NCI-H69 (cell line): ENCODE data around the gene ZMAT5.

Source experiments
- DNase-seq: peaks from one replicate; lab custom pipeline; 2025; lab: John Stamatoyannopoulos, UW

Gene ZMAT5

DNA sequence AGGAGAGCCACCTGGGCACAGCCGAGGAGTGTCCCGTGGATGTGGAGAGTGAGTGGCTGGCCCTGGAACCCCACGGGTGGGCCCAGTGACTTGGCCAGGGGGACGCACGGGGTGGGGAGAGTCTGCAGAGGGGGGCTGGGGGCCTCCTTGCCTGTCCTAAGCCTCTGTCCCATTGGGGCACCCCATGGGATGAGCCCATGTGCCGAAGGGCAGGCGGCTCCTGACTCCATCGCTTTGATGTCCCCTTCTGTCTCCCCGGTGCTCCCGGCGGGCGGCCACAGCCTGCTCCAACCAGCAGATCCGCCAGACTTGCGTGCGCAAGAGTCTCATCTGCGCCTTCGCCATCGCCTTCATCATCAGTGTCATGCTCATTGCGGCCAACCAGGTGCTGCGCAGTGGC is 37.6 kb downstream of the ZMAT5 start:
- no peak for DNase-seq

GRCh38 chr22:29727131-29727523 is 39.7 kb downstream of the ZMAT5 start:
- no peak for DNase-seq

GRCh38 chr22:29726512-29727130 is 40.2 kb downstream of the ZMAT5 start:
- DNase-seq: no peak

GRCh38 chr22:29726106-29726505 is 40.7 kb downstream of the ZMAT5 start:
- no peak for DNase-seq

- no peak for DNase-seq
These were observed 42.0 kb downstream of the ZMAT5 start for GRCh38 chr22:29724843-29725242.

DNA sequence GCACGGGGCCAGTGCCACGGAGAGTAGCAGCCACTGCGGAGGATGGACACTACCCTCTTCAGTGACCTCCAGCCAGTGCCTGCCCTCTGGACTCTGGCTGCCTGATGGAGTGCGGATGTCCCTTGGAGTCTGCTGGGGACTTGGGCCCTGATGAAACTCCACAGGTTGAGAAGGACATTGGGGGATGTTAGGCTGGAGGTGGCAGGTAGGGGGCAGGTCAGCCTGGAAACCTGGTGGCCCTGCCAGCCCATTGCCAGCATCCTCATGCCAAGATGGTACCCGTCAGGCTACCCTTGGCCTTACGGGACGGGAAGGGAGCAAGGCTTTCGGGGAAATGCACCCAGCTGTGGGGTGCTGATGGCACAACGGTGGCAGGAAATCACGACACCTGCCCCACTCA is 43.0 kb downstream of the ZMAT5 start:
- DNase-seq: no peak

GRCh38 chr22:29722587-29722986 is 44.2 kb downstream of the ZMAT5 start:
- no peak for DNase-seq

DNA sequence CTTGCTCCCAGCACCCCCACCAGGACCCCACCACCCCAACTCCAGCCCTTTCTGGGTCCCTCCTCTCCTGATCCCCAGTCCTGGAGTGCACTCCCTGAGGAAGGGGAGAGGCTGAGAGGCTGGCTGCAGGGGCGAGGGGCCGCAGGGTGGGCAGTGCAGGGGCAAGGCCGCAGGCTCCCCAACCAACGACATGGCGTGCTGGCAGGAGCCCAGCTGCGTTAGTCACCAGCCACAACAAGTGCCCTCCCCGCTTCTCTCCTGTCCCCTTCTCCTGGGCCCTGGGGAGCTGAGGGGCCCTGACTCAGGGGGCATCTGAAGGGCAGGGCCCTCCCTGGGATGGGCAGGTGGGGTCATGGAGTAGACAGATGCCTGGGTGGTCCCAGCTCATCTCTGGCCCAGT is 44.7 kb downstream of the ZMAT5 start:
- no peak for DNase-seq

DNA sequence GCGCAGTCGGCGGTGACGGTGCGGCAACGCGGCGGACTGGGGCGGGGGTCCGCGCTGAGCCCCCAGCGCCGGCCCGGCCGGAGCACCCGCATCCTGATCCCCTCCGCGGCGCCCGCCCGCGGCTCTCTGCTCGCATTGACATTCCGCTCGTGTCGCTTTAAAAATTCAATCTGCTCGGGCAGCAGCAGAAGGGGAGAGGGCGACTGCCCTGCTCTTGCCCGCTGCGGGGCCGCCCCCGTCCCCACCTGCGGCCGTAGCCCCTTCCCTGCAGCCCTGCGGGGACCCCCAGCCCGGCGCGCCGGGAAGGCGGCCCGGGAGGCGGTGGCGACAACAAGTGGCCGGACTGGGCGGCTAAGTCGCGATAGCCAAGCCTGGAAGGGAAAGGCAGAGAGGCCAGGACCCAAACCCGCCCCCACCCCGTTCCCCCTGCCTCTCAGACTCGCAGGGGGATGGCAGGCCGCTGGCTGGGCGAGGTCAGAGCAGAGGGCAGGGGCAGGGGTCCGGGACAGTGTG is 45.9 kb downstream of the ZMAT5 start:
- peak; percentile 59 for DNase-seq

DNA sequence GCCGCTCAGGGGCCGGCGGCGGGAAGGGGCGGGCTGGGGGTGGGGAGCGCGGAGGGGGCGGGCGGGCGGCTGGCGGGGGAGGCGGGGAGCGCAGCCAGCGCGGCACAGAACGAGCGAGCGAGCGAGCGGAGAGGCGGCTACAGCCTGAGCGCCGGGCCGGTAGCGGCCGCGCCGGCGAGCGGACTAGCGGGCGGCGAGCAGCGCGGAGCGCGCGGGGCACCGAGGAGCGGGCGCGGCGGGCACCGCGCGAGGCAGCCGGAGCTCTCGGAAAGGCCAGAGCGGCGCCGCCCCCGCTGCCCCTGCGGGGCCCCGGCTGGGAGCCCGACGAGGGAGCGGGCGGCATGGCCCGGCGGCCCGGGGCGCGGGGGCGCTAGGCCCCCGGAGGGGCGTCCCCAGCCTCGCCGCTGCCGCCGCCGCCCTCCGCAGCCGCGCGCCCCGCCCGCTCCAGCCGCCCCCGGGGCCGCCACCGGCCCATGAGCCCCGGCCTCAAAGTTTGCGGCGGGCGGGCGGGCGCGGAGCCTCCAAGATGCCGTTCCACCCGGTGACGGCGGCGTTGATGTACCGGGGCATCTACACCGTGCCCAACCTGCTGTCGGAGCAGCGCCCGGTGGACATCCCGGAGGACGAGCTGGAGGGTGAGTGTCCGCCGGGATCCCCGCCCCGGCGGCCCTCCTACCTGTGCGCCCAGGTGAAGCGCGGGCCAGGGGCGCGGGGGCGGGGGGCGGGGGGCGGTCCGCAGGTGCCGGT is 46.7 kb downstream of the ZMAT5 start, which contains the start of gene CABP7:
CABP7 (plus strand) TSS at position 105 of the 747 bp plus-strand sequence; CDS start at position 527, 422 bp downstream.
- peak; percentile 74 for DNase-seq

DNA sequence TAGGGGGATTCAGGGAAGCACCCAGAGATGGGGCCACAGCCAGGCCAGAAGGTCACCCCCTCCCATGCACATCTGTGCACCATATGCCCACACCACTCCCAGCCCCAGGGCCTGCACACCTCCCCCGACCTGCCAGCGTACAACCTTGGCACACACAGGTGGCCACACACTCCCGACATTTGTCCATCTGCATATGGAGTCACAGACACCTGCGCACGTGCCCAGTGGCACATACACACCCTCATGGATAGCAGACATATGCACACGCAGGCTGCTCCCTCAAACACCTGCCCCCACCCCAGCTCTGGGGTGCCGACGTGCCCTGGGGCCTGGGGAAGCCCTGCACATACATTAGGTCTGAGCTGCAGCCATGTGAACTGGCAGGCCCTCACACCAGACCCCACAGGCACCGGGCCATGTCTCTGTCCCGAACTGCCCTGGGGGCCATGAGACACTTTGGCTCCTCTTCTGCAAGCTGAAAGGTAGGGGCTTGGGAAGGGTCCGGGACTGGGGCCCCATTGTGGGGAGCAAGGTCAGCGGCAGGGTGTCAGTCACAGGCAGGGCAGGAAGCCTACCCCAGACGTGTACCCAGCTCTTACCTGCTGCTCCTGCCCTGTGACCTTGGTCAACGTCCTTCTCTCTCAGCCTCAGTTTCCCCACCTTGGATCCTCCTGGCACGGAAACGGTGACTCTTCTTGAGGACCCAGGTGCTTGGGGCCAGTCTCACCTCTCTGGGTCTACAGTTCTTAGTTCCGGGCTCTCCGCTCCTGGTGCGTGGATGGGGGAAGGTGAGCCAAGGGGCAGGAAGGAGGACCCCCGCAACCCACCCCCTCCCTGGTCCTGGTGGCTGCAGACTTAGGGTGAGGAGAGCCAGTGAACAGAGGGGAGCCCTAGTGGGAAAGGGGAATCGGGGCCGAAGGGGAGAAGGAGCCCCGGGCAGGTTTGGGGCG is 47.6 kb downstream of the ZMAT5 start:
- DNase-seq: peak; percentile 91

DNA sequence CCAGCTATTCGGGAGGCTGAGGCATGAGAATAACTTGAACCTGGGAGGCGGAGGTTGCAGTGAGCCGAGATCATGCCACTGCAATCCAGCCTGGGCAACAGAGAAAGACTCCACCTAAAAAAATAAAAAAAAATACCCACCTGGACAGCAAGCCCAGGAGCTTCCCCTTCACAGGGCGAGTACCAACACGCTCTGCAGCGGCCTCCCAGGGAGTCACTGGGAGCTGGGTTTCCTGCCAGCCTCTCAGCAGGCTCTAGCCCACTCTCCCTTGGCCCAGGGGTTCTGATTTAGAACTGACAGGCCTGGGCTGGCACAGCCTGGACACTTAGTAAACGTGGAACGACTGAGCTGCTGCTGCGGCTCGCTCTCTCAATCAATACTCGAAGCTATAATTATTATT is 49.0 kb downstream of the ZMAT5 start:
- peak; percentile 96 for DNase-seq

GRCh38 chr22:29716814-29717545 is 49.8 kb downstream of the ZMAT5 start:
- peak; percentile 91 for DNase-seq

DNA sequence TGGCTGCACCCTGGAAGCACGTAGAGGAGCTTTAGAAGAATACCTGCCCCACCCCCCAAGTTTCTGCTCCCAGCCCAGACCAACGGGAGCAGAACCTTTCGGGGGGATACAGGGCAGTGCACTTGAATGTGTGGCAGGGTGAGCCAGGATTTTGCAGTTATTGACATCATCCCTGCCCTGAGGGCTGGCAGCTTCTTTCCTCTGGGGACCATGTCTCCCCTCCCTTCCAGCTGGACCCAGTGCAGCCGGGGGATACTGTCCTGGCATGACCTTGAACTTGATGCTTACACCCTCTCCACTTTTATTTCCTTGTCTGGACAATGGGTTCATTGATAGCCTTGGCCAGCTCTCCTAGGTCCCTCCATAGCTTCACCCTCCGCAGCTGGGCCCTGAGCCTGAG is 51.1 kb downstream of the ZMAT5 start:
- DNase-seq: peak; percentile 84

- DNase-seq: peak; percentile 98
These were observed 51.6 kb downstream of the ZMAT5 start for GRCh38 chr22:29715240-29715639.

- DNase-seq: peak; percentile 95
These were observed 53.6 kb downstream of the ZMAT5 start for GRCh38 chr22:29713156-29713727.

DNA sequence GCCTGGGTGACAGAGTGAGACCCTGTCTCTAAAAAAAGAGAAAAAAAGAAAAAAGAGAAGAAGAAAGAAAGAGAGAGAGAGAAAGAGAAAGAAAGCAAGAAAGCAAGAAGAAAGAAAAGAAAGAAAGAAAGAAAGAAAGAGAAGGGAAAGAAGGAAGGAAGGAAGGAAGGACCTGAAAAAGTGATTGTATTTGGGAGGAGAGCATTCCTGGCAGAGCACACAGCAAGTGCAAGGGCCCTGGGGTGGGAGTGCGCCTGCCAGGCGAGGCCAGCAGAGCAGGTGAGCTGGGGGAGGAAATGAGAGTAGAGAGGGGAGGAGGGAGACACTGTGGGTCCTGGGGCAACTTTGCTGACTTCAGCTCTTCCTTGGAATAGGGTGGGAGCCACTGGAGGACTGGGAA is 54.7 kb downstream of the ZMAT5 start:
- peak; percentile 82 for DNase-seq

- DNase-seq: peak; percentile 94
These were observed 55.7 kb downstream of the ZMAT5 start for GRCh38 chr22:29710922-29711593.

DNA sequence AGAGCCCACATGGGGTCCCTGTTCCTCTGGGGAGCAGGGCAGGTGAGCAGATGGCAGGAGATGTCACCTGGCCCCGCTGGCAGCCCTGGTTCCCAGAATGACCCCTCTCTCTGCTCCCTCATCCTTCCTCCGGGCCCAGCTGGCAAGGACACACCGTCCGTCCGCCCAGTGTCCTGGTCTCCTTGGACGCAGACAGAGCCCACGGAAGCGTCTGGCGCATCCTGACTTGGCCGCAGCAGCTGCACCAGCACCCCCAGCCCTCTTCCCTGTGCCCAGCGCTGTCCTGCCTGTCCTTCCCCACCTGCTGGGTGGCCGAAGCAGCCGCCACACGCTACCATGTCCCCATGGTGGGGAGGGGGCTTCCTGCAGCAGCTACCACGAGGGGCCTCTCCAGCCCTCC is 56.6 kb downstream of the ZMAT5 start:
- DNase-seq: peak; percentile 36

GRCh38 chr22:29707471-29707870 is 59.3 kb downstream of the ZMAT5 start:
- DNase-seq: no peak

- DNase-seq: peak; percentile 98
These were observed 59.8 kb downstream of the ZMAT5 start for GRCh38 chr22:29707010-29707409.
